HL-60/S4 treated with retinoic acid at 250 ng/mL for 4 days and 3 days (cell line): ENCODE results near the gene CD8B2.
"Not testable (repeated sequence)": the region's sequence is repeated elsewhere in the genome, so short reads cannot be mapped to it uniquely, and the experiment has no call there.

Experiments
- in situ Hi-C: fragments of 300-500 bp; cut with MboI; formaldehyde crosslinking; loops from 2 replicates; pipeline ENCODE4 v1.7.0; 2022; ENCODE audit warnings: low sequenced_read_pairs

The CD8B2 gene

GRCh38 chr2:106511934-106512333 is 24.8 kb downstream of the CD8B2 start:
- in situ Hi-C loops, result not testable (repeated sequence)

GRCh38 chr2:106513391-106513790 is 26.2 kb downstream of the CD8B2 start:
- in situ Hi-C loops, result not testable (repeated sequence)

GRCh38 chr2:106514827-106515226 is 27.7 kb downstream of the CD8B2 start:
- in situ Hi-C loops, result not testable (repeated sequence)

GRCh38 chr2:106516436-106516835 is 29.3 kb downstream of the CD8B2 start:
- in situ Hi-C loops, result no loop called here

- in situ Hi-C loops, result no loop called here
Observed at GRCh38 chr2:106516864-106517263, 29.7 kb downstream of the CD8B2 start.

- in situ Hi-C loops, result no loop called here
Observed at GRCh38 chr2:106517329-106517728, 30.2 kb downstream of the CD8B2 start.

- in situ Hi-C loops, result no loop called here
Observed at GRCh38 chr2:106519767-106520166, 32.6 kb downstream of the CD8B2 start.

- in situ Hi-C loops, result no loop called here
Observed at GRCh38 chr2:106521016-106521415, 33.9 kb downstream of the CD8B2 start.

- in situ Hi-C loops, result no loop called here
Observed at GRCh38 chr2:106523976-106524665, 37.0 kb downstream of the CD8B2 start.

GRCh38 chr2:106530866-106531265 is 43.7 kb downstream of the CD8B2 start:
- in situ Hi-C loops, result loop anchor here (25.0 kb wide), 1 partner anchor 419 kb away; no protein-coding TSS in a partner anchor

- in situ Hi-C loops, result loop anchor here (25.0 kb wide), 1 partner anchor 419 kb away; no protein-coding TSS in a partner anchor
Observed at GRCh38 chr2:106531676-106532214, 44.6 kb downstream of the CD8B2 start.

- in situ Hi-C loops, result loop anchor here (25.0 kb wide), 1 partner anchor 420 kb away; no protein-coding TSS in a partner anchor
Observed at GRCh38 chr2:106532236-106532635, 45.1 kb downstream of the CD8B2 start.

GRCh38 chr2:106534471-106534870 is 47.3 kb downstream of the CD8B2 start:
- in situ Hi-C loops, result loop anchor here (25.0 kb wide), 1 partner anchor 422 kb away; no protein-coding TSS in a partner anchor

- in situ Hi-C loops, result loop anchor here (25.0 kb wide), 1 partner anchor 424 kb away; no protein-coding TSS in a partner anchor
Observed at GRCh38 chr2:106536490-106536889, 49.3 kb downstream of the CD8B2 start.

- in situ Hi-C loops, result loop anchor here (25.0 kb wide), 1 partner anchor 425 kb away; no protein-coding TSS in a partner anchor
Observed at GRCh38 chr2:106537047-106537446, 49.9 kb downstream of the CD8B2 start.

GRCh38 chr2:106537791-106538191 is 50.6 kb downstream of the CD8B2 start:
- in situ Hi-C loops, result loop anchor here (25.0 kb wide), 1 partner anchor 425 kb away; no protein-coding TSS in a partner anchor

- in situ Hi-C loops, result loop anchor here (25.0 kb wide), 1 partner anchor 429 kb away; no protein-coding TSS in a partner anchor
Observed at GRCh38 chr2:106540886-106541285, 53.7 kb downstream of the CD8B2 start.

GRCh38 chr2:106541333-106541732 is 54.2 kb downstream of the CD8B2 start:
- in situ Hi-C loops, result loop anchor here (25.0 kb wide), 1 partner anchor 429 kb away; no protein-coding TSS in a partner anchor

GRCh38 chr2:106542746-106543359 is 55.7 kb downstream of the CD8B2 start:
- in situ Hi-C loops, result loop anchor here (25.0 kb wide), 1 partner anchor 431 kb away; no protein-coding TSS in a partner anchor

- in situ Hi-C loops, result loop anchor here (25.0 kb wide), 1 partner anchor 433 kb away; no protein-coding TSS in a partner anchor
Observed at GRCh38 chr2:106545007-106545406, 57.8 kb downstream of the CD8B2 start.

- in situ Hi-C loops, result loop anchor here (25.0 kb wide), 1 partner anchor 434 kb away; no protein-coding TSS in a partner anchor
Observed at GRCh38 chr2:106546391-106546990, 59.3 kb downstream of the CD8B2 start.
